GM12878 (cell line): Measurements from ENCODE around the gene TOMT. TPM values are rescaled to one million over a fixed set of nuclear protein-coding genes. Genes with fewer than 3 reads are reported as not detected.

Experiments used
- ATF2 ChIP-seq: IDR thresholded peaks from 2 replicates; pipeline ENCODE4 v1.6.1; 2012; ENCODE audit warnings: low read length, inconsistent platforms
- BCLAF1 ChIP-seq: fragments of 450-650 bp; IDR thresholded peaks from 2 replicates; pipeline ENCODE4 v1.6.1; 2017; ENCODE audit warnings: antibody characterized with exemption, mild to moderate bottlenecking, moderate library complexity
- CBX3 ChIP-seq: fragments of 200-600 bp; sonication (generic); IDR thresholded peaks from 2 replicates; pipeline ENCODE4 v1.6.1; 2016; ENCODE audit warnings: low read depth, borderline replicate concordance
- ETV6 ChIP-seq, 2 experiments: fragments of 450-650 bp in 1 of 2; IDR thresholded peaks in 1 of 2; conservative IDR thresholded peaks in 1 of 2; 2 replicates each; pipeline ENCODE4 v1.6.1; 2014; ENCODE audit warnings: antibody characterized with exemption in 1 of 2, borderline replicate concordance in 1 of 2, low read depth in 1 of 2, mild to moderate bottlenecking in 1 of 2, moderate library complexity in 1 of 2
- GABPA ChIP-seq: IDR thresholded peaks from 2 replicates; pipeline ENCODE4 v1.6.1; 2014; ENCODE audit warnings: antibody characterized with exemption, low read depth, mild to moderate bottlenecking, inconsistent platforms
- IRF5 ChIP-seq: fragments of 450-650 bp; IDR thresholded peaks from 2 replicates; pipeline ENCODE4 v1.6.1; 2017; ENCODE audit warnings: borderline replicate concordance
- JUND ChIP-seq: IDR thresholded peaks from 2 replicates; pipeline ENCODE4 v1.6.1; 2012; ENCODE audit warnings: low read depth, mild to moderate bottlenecking, low read length, improper control_type of control experiment, moderate library complexity
- MYB ChIP-seq: fragments of 150-350 bp; IDR thresholded peaks from 2 replicates; pipeline ENCODE4 v1.6.1; 2014; ENCODE audit warnings: mild to moderate bottlenecking, low read depth, low read length, borderline replicate concordance
- NR2C1 ChIP-seq: fragments of 450-650 bp; IDR thresholded peaks from 2 replicates; pipeline ENCODE4 v1.6.1; 2017; ENCODE audit warnings: antibody characterized with exemption, mild to moderate bottlenecking, moderate library complexity
- POLR2A ChIP-seq: IDR thresholded peaks from 2 replicates; pipeline ENCODE4 v1.6.1; 2011; ENCODE audit warnings: low read depth, mild to moderate bottlenecking, low read length
- POLR2AphosphoS2 ChIP-seq: IDR thresholded peaks from 2 replicates; pipeline ENCODE4 v1.6.1; 2011; ENCODE audit warnings: low read depth, mild to moderate bottlenecking, low read length, improper control_type of control experiment, moderate library complexity
- POLR2AphosphoS5 ChIP-seq: IDR thresholded peaks from 2 replicates; pipeline ENCODE4 v1.6.1; 2011; ENCODE audit warnings: mild to moderate bottlenecking, low read length, inconsistent platforms
- PRDM15 ChIP-seq: fragments of 450-650 bp; formaldehyde crosslinking; IDR thresholded peaks from 2 replicates; pipeline ENCODE4 v1.4.0; 2020; ENCODE audit warnings: mild to moderate bottlenecking, moderate library complexity
- RFX5 ChIP-seq: IDR thresholded peaks from 2 replicates; pipeline ENCODE4 v1.6.1; 2011; ENCODE audit warnings: low read depth, low read length, improper control_type of control experiment
- RUNX3 ChIP-seq: IDR thresholded peaks from 2 replicates; pipeline ENCODE4 v1.6.1; 2012; ENCODE audit warnings: low read length, inconsistent platforms
- SIX5 ChIP-seq: IDR thresholded peaks from 2 replicates; pipeline ENCODE4 v1.6.1; 2011; ENCODE audit warnings: mild to moderate bottlenecking, low read depth, low read length, moderate library complexity; ENCODE audit not compliant: severe bottlenecking
- SMAD1 ChIP-seq: fragments of 450-650 bp; IDR thresholded peaks from 2 replicates; pipeline ENCODE4 v1.6.1; 2018; ENCODE audit warnings: mild to moderate bottlenecking, low read depth; ENCODE audit not compliant: partially characterized antibody
- SMARCA5 ChIP-seq: fragments of 450-650 bp; IDR thresholded peaks from 2 replicates; pipeline ENCODE4 v1.6.1; 2017; ENCODE audit warnings: mild to moderate bottlenecking
- STAT3 ChIP-seq: IDR thresholded peaks from 2 replicates; pipeline ENCODE4 v1.6.1; 2011; ENCODE audit warnings: low read depth, low read length, improper control_type of control experiment
- TBL1XR1 ChIP-seq: IDR thresholded peaks from 2 replicates; pipeline ENCODE4 v1.6.1; 2012; ENCODE audit warnings: low read depth, low read length, improper control_type of control experiment
- YY1 ChIP-seq: IDR thresholded peaks from 2 replicates; pipeline ENCODE4 v1.6.1; 2011; ENCODE audit warnings: low read depth, mild to moderate bottlenecking, low read length
- polyA plus RNA-seq, 11 experiments: library from polyadenylated mRNA; depleted of rRNA in 4 of 11; unstranded in 6 of 11; stranded (reverse) in 5 of 11; fragments of >200 nt; fragmentation: Nextera tagmentation in 4 of 11; fragmentation: Illumina TruSeq in 1 of 11; extraction: Ambion mirVana in 4 of 11; extraction: Trizol in 1 of 11; gene quantifications; 1 replicate in 1 of 11; 2 replicates in 10 of 11; pipeline versions ENCODE4 v1.2.1 to v1.2.3, GENCODE V29; 2011 to 2016; ENCODE audit warnings: inconsistent platforms in 2 of 11, missing spikeins in 2 of 11, low read depth in 1 of 11
- total RNA-seq, 4 experiments: library from RNA; depleted of rRNA in 3 of 4; stranded (reverse); fragments of >200 nt in 3 of 4; fragmentation: Illumina TruSeq in 1 of 4; extraction: Trizol in 1 of 4; gene quantifications; 2 replicates each; pipeline versions ENCODE4 v1.2.1 to v1.2.3, GENCODE V29; 2013 to 2021

The TOMT gene
- total and polyA plus RNA-seq, 10 of the 15 experiments (the other 5 are each of a cell fraction or from before 2014, with no cell fraction given), result not detected

GRCh38 chr11:72112143-72112977 is 6.6 kb downstream of the TOMT start, which contains the start of gene ANAPC15 (continued):
- TF ChIP-seq BCLAF1 (no peak), CBX3 (no peak), STAT3 (no peak), IRF5 (no peak), SIX5 (peak; percentile 2), RUNX3 (peak; percentile 55), MYB (no peak), JUND (0 out of 2 replicates have a peak, but pooled peaks have one; percentile 10), ETV6 (conservative IDR thresholded peaks at IDR 0.05 in 1 of 2, IDR thresholded peaks at IDR 0.05 in 1 of 2; ENCODE audit: borderline replicate concordance in 1 of 2, low read depth in 1 of 2) (no peak), SMAD1 (peak; percentile 94), SMARCA5 (no peak), NR2C1 (peak; percentile 99), PRDM15 (CRISPR knock-in tag) (no peak), TBL1XR1 (peak; percentile 72; the same call in 1 of the 2 replicates), ATF2 (no peak), POLR2A (peak; percentile 99), GABPA (peak; percentile 98), RFX5 (peak; percentile 63), POLR2AphosphoS2 (peak; percentile 98), POLR2AphosphoS5 (peak; percentile 95), YY1 (peak; percentile 80; the same call in 1 of the 2 replicates)
